Upper lobe of left lung (tissue), 6 donors: ENCODE measurements around the gene METTL4. TPM values are rescaled to one million over a fixed set of nuclear protein-coding genes. Genes with fewer than 3 reads are reported as not detected.

Experiments
- ATAC-seq, 2 donors: fragments of 200-7000 bp; cut with Tn5 transposase; one replicate each; pipeline ENCODE4 v1.9.1; 2022; ENCODE audit warnings: mild to moderate bottlenecking in 2 of 2, moderate library complexity in 2 of 2; ENCODE audit not compliant: low FRiP score in 2 of 2
- DNase-seq, 2 donors: peaks; one replicate each; pipeline ENCODE4 v3.0.0-alpha.2; 2019 to 2020
- H3K27ac ChIP-seq, 4 donors: fragments of 200-600 bp; sonication (generic); one replicate each; pipeline ENCODE4 v1.5.1; 2016 to 2019
- H3K27me3 ChIP-seq, 4 donors: fragments of 200-600 bp; sonication (generic); one replicate each; pipeline ENCODE4 v1.5.1; 2017 to 2019
- H3K36me3 ChIP-seq, 4 donors: fragments of 200-600 bp; sonication (generic); one replicate each; pipeline ENCODE4 v1.5.1; 2016 to 2019
- H3K4me1 ChIP-seq, 4 donors: fragments of 200-600 bp; sonication (generic); one replicate each; pipeline ENCODE4 v1.5.1; 2018 to 2019
- H3K4me3 ChIP-seq, 4 donors: fragments of 200-600 bp; sonication (generic); one replicate each; pipeline ENCODE4 v1.5.1; 2017 to 2019; ENCODE audit warnings: mild to moderate bottlenecking in 2 of 4, moderate library complexity in 1 of 4
- H3K9me3 ChIP-seq, 4 donors: fragments of 200-600 bp; sonication (generic); one replicate each; pipeline ENCODE4 v1.5.1; 2018 to 2019
- CTCF ChIP-seq, 6 experiments: fragments of 450-650 bp in 4 of 6; fragments of 200-600 bp in 2 of 6; sonication (generic) in 2 of 6; IDR thresholded peaks; one replicate each; pipeline ENCODE4 v1.5.1; 2016 to 2019; ENCODE audit warnings: antibody characterized with exemption in 6 of 6
- EP300 ChIP-seq, 4 donors: sonication (generic); formaldehyde crosslinking; IDR thresholded peaks; one replicate each; pipeline ENCODE4 v1.5.1; 2017; ENCODE audit warnings: antibody characterized with exemption in 4 of 4, control low read depth in 2 of 4
- POLR2A ChIP-seq, 4 donors: fragments of 450-650 bp; IDR thresholded peaks; one replicate each; pipeline ENCODE4 v1.5.1; 2016 to 2017; ENCODE audit warnings: antibody characterized with exemption in 4 of 4, mild to moderate bottlenecking in 2 of 4
- POLR2AphosphoS5 ChIP-seq, 2 donors: sonication (generic); formaldehyde crosslinking; IDR thresholded peaks; one replicate each; pipeline ENCODE4 v1.5.1; 2017; ENCODE audit warnings: antibody characterized with exemption in 2 of 2
- WGBS, 2 donors: methylation state at CpG; one replicate each; pipeline ENCODE4 v1.1.5; 2017 to 2018; 5-methylcytosine and 5-hydroxymethylcytosine counted together
- total RNA-seq, 6 donors: library from RNA; depleted of rRNA in 4 of 6; stranded (reverse); fragments of >200 nt in 4 of 6; gene quantifications; one replicate each; pipeline versions ENCODE4 v1.1.0 to v1.2.1, GENCODE V29; 2016 to 2021
- donor health status: DM: no; HTN: no; CAD: no; lungs with moderate emphysema.
- donor health status: DM: no; HTN: yes; CAD: no; lungs with severe emphysema.

The METTL4 gene
- total RNA-seq, 6 donors from 2014 or later: 2.7 to 11.2 (median 4.8) TPM

- no peaks in the 10 kb centered on the region for H3K36me3 ChIP-seq
- TF ChIP-seq CTCF (IDR thresholded peaks at IDR 0.05): no peak
- no peak for TF ChIP-seq EP300 (IDR thresholded peaks at IDR 0.05)
- TF ChIP-seq POLR2A (IDR thresholded peaks at IDR 0.05): no peak
- TF ChIP-seq POLR2AphosphoS5 (IDR thresholded peaks at IDR 0.05): no peak
- WGBS, 2 donors: 55 to 63% methylated on average over 2 of the region's 2 CpGs
Observed at GRCh38 chr18:2573408-2573807, 2.1 kb upstream of the METTL4 start.

GRCh38 chr18:2572892-2573291, 1.6 kb upstream of the METTL4 start:
- DNase-seq: no peak
- no peak for ATAC-seq
- no peak for TF ChIP-seq POLR2A (IDR thresholded peaks at IDR 0.05)
- no peak for TF ChIP-seq CTCF (IDR thresholded peaks at IDR 0.05)
- no peak for TF ChIP-seq POLR2AphosphoS5 (IDR thresholded peaks at IDR 0.05)
- TF ChIP-seq EP300 (IDR thresholded peaks at IDR 0.05): no peak

More at GRCh38 chr18:2573408-2573807, 2.1 kb upstream of the METTL4 start:
- H3K9me3 ChIP-seq: no peaks in the 10 kb centered on the region
- ATAC-seq (no peak), DNase-seq (no peak)
- H3K27me3 ChIP-seq: no peaks in the 10 kb centered on the region
- H3K27ac ChIP-seq: no peak overlapping the region
- peaks cover 15 to 34% (median 21%) of the 10 kb centered on the region in 4 donors for H3K4me1 ChIP-seq
- no peak overlapping the region for H3K4me3 ChIP-seq

GRCh38 chr18:2572171-2572569, 865 bp upstream of the METTL4 start:
- H3K4me3 ChIP-seq: peak overlapping the region in 3 of 4 donors; percentile 64 to 71 (median 68)
- no peak for TF ChIP-seq POLR2A (IDR thresholded peaks at IDR 0.05)
- TF ChIP-seq CTCF (IDR thresholded peaks at IDR 0.05): no peak
- peaks cover 15 to 34% (median 21%) of the 10 kb centered on the region in 4 donors for H3K4me1 ChIP-seq
- no peaks in the 10 kb centered on the region for H3K9me3 ChIP-seq
- no peaks in the 10 kb centered on the region for H3K27me3 ChIP-seq
- DNase-seq (no peak), ATAC-seq (no peak)
- H3K36me3 ChIP-seq: peaks cover 0 to under 1% (median 0%) of the 10 kb centered on the region in 4 donors
- 0 to 3% methylated on average over 1 of the region's 1 CpG for WGBS, 2 donors
- H3K27ac ChIP-seq: peak overlapping the region in 1 of 4 donors; percentile 98

More at GRCh38 chr18:2572892-2573291, 1.6 kb upstream of the METTL4 start:
- H3K27ac ChIP-seq: no peak overlapping the region
- H3K4me3 ChIP-seq: peak overlapping the region in 1 of 4 donors; percentile 6
- peaks cover 15 to 34% (median 21%) of the 10 kb centered on the region in 4 donors for H3K4me1 ChIP-seq
- whole genome bisulfite sequencing, 2 donors: 38 to 47% methylated on average over 5 of the region's 5 CpGs
- no peaks in the 10 kb centered on the region for H3K9me3 ChIP-seq
- no peaks in the 10 kb centered on the region for H3K27me3 ChIP-seq
- no peaks in the 10 kb centered on the region for H3K36me3 ChIP-seq

- Histone ChIP-seq H3K27me3 (no peaks in the 10 kb centered on the region), H3K36me3 (peaks cover 0 to 10% (median 0%) of the 10 kb centered on the region in 4 donors), H3K27ac (peak overlapping the region; percentile 94 to 99 (median 98)), H3K4me3 (peak overlapping the region; percentile 48 to 71 (median 66)), H3K9me3 (no peaks in the 10 kb centered on the region), H3K4me1 (peaks cover 15 to 34% (median 21%) of the 10 kb centered on the region in 4 donors)
- peak; percentile 88 to 92 for ATAC-seq
- DNase-seq: peak in 1 of 2 donors; percentile 75
- WGBS, 2 donors: 0% methylated on average over 16 of the region's 16 CpGs
- TF ChIP-seq EP300 (IDR thresholded peaks at IDR 0.05) (no peak), CTCF (IDR thresholded peaks at IDR 0.05) (peak in 2 of 6 experiments; percentile 15 to 23), POLR2A (IDR thresholded peaks at IDR 0.05) (no peak), POLR2AphosphoS5 (IDR thresholded peaks at IDR 0.05) (peak in 1 of 2 donors; percentile 25)
Observed at GRCh38 chr18:2570772-2571199, 519 bp downstream of the METTL4 start.
